ENCODE data around the gene MEIS2. TPM values are rescaled to one million over a fixed set of nuclear protein-coding genes. Genes with fewer than 3 reads are reported as not detected.
A peak's percentile ranks its signal among the peaks of the same experiment; 100 is the strongest.

The MEIS2 gene
- total RNA-seq, 1 donor from 2014 or later: 58.5 TPM

- TF ChIP-seq, protein P1, sequence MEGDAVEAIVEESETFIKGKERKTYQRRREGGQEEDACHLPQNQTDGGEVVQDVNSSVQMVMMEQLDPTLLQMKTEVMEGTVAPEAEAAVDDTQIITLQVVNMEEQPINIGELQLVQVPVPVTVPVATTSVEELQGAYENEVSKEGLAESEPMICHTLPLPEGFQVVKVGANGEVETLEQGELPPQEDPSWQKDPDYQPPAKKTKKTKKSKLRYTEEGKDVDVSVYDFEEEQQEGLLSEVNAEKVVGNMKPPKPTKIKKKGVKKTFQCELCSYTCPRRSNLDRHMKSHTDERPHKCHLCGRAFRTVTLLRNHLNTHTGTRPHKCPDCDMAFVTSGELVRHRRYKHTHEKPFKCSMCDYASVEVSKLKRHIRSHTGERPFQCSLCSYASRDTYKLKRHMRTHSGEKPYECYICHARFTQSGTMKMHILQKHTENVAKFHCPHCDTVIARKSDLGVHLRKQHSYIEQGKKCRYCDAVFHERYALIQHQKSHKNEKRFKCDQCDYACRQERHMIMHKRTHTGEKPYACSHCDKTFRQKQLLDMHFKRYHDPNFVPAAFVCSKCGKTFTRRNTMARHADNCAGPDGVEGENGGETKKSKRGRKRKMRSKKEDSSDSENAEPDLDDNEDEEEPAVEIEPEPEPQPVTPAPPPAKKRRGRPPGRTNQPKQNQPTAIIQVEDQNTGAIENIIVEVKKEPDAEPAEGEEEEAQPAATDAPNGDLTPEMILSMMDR (conservative IDR thresholded peaks at IDR 0.05): no peak
- peaks cover 11% of the 10 kb centered on the region for H3K36me3 Mint-ChIP-seq (ENCODE audit: low read depth)
- H3K4me1 Mint-ChIP-seq: peaks cover 19% of the 10 kb centered on the region
- no peaks in the 10 kb centered on the region for H3K27me3 Mint-ChIP-seq (ENCODE audit: low read depth)
- no peak for DNase-seq (ENCODE audit: low read depth, low spot score)
- no peaks in the 10 kb centered on the region for H3K9me3 Mint-ChIP-seq
- no peak overlapping the region for H3K27ac Mint-ChIP-seq (ENCODE audit: unreplicated experiment)
- H3K4me3 Mint-ChIP-seq: no peak overlapping the region
Observed at GRCh38 chr15:37072181-37072580, 28.2 kb downstream of the MEIS2 start.

GRCh38 chr15:37071134-37071533, 29.2 kb downstream of the MEIS2 start:
- no peak for DNase-seq (ENCODE audit: low read depth, low spot score)
- Mint-ChIP-seq H3K4me1 (peaks cover 10% of the 10 kb centered on the region), H3K36me3 (ENCODE audit: low read depth) (peaks cover 11% of the 10 kb centered on the region), H3K9me3 (no peaks in the 10 kb centered on the region), H3K27ac (ENCODE audit: unreplicated experiment) (peak overlapping the region; percentile 78), H3K4me3 (no peak overlapping the region), H3K27me3 (ENCODE audit: low read depth) (no peaks in the 10 kb centered on the region)
- TF ChIP-seq, protein P1 (conservative IDR thresholded peaks at IDR 0.05): no peak

DNA sequence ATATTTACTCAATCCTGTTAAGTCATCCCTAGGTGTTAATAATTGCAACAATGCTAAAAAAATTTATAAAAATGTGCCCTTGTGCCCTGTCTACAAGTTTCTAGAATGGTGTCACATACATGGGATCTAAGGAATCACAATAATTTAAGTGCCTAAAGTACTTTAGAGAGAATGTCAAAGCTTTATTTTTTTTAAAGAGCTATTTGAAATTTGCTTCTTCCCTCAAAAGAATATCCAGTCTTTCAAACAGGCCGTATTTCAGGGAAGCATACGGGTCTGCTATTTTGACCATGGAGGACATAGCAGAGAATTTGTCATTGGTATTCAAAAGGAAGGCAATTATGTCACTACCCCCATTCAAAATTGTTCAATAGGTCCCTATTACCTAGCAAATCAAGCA, 29.7 kb downstream of the MEIS2 start:
- DNase-seq (ENCODE audit: low read depth, low spot score): no peak
- no peak overlapping the region for H3K27ac Mint-ChIP-seq (ENCODE audit: unreplicated experiment)
- peaks cover 10% of the 10 kb centered on the region for H3K4me1 Mint-ChIP-seq
- TF ChIP-seq, protein P1 (conservative IDR thresholded peaks at IDR 0.05): no peak
- H3K9me3 Mint-ChIP-seq: no peaks in the 10 kb centered on the region
- H3K27me3 Mint-ChIP-seq (ENCODE audit: low read depth): no peaks in the 10 kb centered on the region
- peaks cover 11% of the 10 kb centered on the region for H3K36me3 Mint-ChIP-seq (ENCODE audit: low read depth)
- no peak overlapping the region for H3K4me3 Mint-ChIP-seq

DNA sequence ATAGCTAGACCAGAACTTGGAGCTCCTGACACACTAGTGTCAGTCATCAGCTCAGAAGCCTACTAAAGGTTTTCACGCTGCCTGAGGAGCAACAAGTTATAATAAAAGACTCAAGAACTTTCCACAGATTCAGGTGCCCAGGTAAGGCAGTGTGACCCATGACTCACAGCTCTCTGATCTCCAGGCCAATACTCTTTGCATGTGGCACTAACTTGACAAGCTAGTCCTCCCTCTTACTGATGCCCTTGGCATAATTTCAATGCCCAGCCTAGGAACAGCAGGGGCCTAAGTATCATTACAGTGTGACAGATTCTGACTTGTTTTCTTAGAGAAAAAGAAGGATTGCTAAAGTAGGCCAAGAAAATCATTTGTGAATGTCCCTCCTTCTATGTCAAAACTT, 38.4 kb downstream of the MEIS2 start:
- no peak for DNase-seq (ENCODE audit: low read depth, low spot score)
- Mint-ChIP-seq H3K4me1 (peaks cover 21% of the 10 kb centered on the region), H3K27me3 (ENCODE audit: low read depth) (no peaks in the 10 kb centered on the region), H3K27ac (ENCODE audit: unreplicated experiment) (no peak overlapping the region), H3K9me3 (no peaks in the 10 kb centered on the region), H3K4me3 (no peak overlapping the region), H3K36me3 (ENCODE audit: low read depth) (no peaks in the 10 kb centered on the region)
- TF ChIP-seq, protein P1 (conservative IDR thresholded peaks at IDR 0.05): no peak

- no peak for DNase-seq (ENCODE audit: low read depth, low spot score)
- TF ChIP-seq, protein P1 (conservative IDR thresholded peaks at IDR 0.05): no peak
- Mint-ChIP-seq H3K36me3 (ENCODE audit: low read depth) (no peaks in the 10 kb centered on the region), H3K9me3 (no peaks in the 10 kb centered on the region), H3K4me3 (no peak overlapping the region), H3K4me1 (peaks cover 44% of the 10 kb centered on the region), H3K27ac (ENCODE audit: unreplicated experiment) (no peak overlapping the region), H3K27me3 (ENCODE audit: low read depth) (no peaks in the 10 kb centered on the region)
Observed at GRCh38 chr15:37059086-37059485, 41.3 kb downstream of the MEIS2 start.

All from neural crest cell (in vitro differentiated cells).